HCT116 (cell line): ENCODE measurements around the gene MMD2. TPM values are rescaled to one million over a fixed set of nuclear protein-coding genes. Genes with fewer than 3 reads are reported as not detected.

Source experiments
- ATAC-seq: fragments of 200-7000 bp; cut with Tn5 transposase; 2 replicates; pipeline ENCODE4 v1.9.1; 2020; ENCODE audit warnings: mild to moderate bottlenecking, moderate library complexity
- BruUV-seq: library from RNA; stranded (reverse); fragments of 400-500 nt; replicated peaks from 2 replicates; lab custom pipeline; 2021; lab: Mats Ljungman, UMichigan
- CTCF ChIA-PET: fragments of 300-600 bp; sonication (Branson Sonifier 250); formaldehyde crosslinking; loops from one replicate; lab custom pipeline; 2021; ENCODE audit warnings: antibody characterized with exemption; lab: Charles Lee
- POLR2A ChIA-PET: fragments of 300-600, 350-600 bp; sonication (Branson Sonifier 250); formaldehyde crosslinking; loops from one replicate; lab custom pipeline; 2021; ENCODE audit warnings: antibody characterized with exemption; lab: Charles Lee
- RAD21 ChIA-PET, 2 experiments: fragments of 300-600 bp; sonication (Branson Sonifier 250); formaldehyde crosslinking; loops; one replicate each; lab custom pipeline; 2023; ENCODE audit warnings: low total read pairs in 2 of 2; ENCODE audit not compliant: uncharacterized antibody in 2 of 2, unreplicated experiment in 2 of 2, low non-redundant PET in 1 of 2; lab: Charles Lee
- DNase-seq: peaks from one replicate; pipeline ENCODE4 v3.0.0-alpha.2; 2010; ENCODE audit warnings: low read depth, low spot score
- H2AFZ ChIP-seq: fragments of 200-600 bp; shearing (Covaris generic), sonication (generic); 2 replicates; pipeline ENCODE4 v1.6.1; 2017; ENCODE audit warnings: low read depth, mixed run types, mixed read lengths, antibody characterized with exemption, low read length; ENCODE audit not compliant: poor library complexity, severe bottlenecking
- H3K27ac ChIP-seq: 2 replicates; pipeline ENCODE4 v1.5.1; 2012; ENCODE audit warnings: low read depth, low read length
- H3K27me3 ChIP-seq: fragments of 200-600 bp; sonication (generic); 2 replicates; pipeline ENCODE4 v1.6.1; 2016; ENCODE audit warnings: mixed run types, low read length, mixed read lengths; ENCODE audit not compliant: insufficient read depth
- H3K36me3 ChIP-seq, 2 experiments: fragments of 200-500 bp in 1 of 2; fragments of 200-600 bp in 1 of 2; sonication (Bioruptor generic) in 1 of 2; sonication (generic) in 1 of 2; 2 replicates each; pipeline versions ENCODE4 v1.5.1 to v1.6.1; 2014 to 2016; ENCODE audit warnings: low read length in 2 of 2, inconsistent platforms in 1 of 2, mixed read lengths in 1 of 2, mixed run types in 1 of 2; ENCODE audit not compliant: insufficient read depth in 2 of 2, control insufficient read depth in 1 of 2
- H3K4me1 ChIP-seq, 2 experiments: fragments of 200-600 bp in 1 of 2; sonication (generic) in 1 of 2; 2 replicates each; pipeline versions ENCODE4 v1.5.1 to v1.6.1; 2012 to 2017; ENCODE audit warnings: low read length in 2 of 2, inconsistent platforms in 1 of 2, mild to moderate bottlenecking in 1 of 2, mixed read lengths in 1 of 2, mixed run types in 1 of 2, moderate library complexity in 1 of 2; ENCODE audit not compliant: insufficient read depth in 2 of 2, control insufficient read depth in 1 of 2
- H3K4me2 ChIP-seq: fragments of 200-600 bp; sonication (generic); 2 replicates; pipeline ENCODE4 v1.6.1; 2017; ENCODE audit warnings: mixed run types, low read length, mixed read lengths
- H3K4me3 ChIP-seq, 2 experiments: fragments of 200-600 bp in 1 of 2; sonication (generic) in 1 of 2; replicated peaks in 1 of 2; 2 replicates each; pipeline ENCODE4 v1.5.1; 2011 to 2016; ENCODE audit warnings: low read length in 2 of 2, control low read depth in 1 of 2, low read depth in 1 of 2, mild to moderate bottlenecking in 1 of 2, mixed read lengths in 1 of 2, mixed run types in 1 of 2
- H3K79me2 ChIP-seq: fragments of 200-600 bp; sonication (generic); 2 replicates; pipeline ENCODE4 v1.6.1; 2017; ENCODE audit warnings: mild to moderate bottlenecking, mixed run types, low read length, moderate library complexity, mixed read lengths; ENCODE audit not compliant: insufficient read depth
- H3K9ac ChIP-seq: fragments of 200-600 bp; sonication (generic); 2 replicates; pipeline ENCODE4 v1.6.1; 2016; ENCODE audit warnings: low read length, mixed read lengths
- H3K9me2 ChIP-seq: fragments of 200-600 bp; sonication (generic), shearing (Covaris generic); 2 replicates; pipeline ENCODE4 v1.6.1; 2017; ENCODE audit warnings: mixed run types, mild to moderate bottlenecking, moderate library complexity; ENCODE audit not compliant: insufficient read depth
- H3K9me3 ChIP-seq, 2 experiments: fragments of 200-500 bp in 1 of 2; fragments of 200-600 bp in 1 of 2; sonication (Bioruptor generic) in 1 of 2; sonication (generic) in 1 of 2; 2 replicates each; pipeline ENCODE4 v1.6.1; 2014 to 2017; ENCODE audit warnings: low read length in 2 of 2, mixed read lengths in 2 of 2, inconsistent platforms in 1 of 2, low read depth in 1 of 2, mild to moderate bottlenecking in 1 of 2, mixed run types in 1 of 2, moderate library complexity in 1 of 2; ENCODE audit not compliant: control insufficient read depth in 1 of 2, insufficient read depth in 1 of 2
- H4K20me1 ChIP-seq: fragments of 200-600 bp; sonication (generic), shearing (Covaris generic); 2 replicates; pipeline ENCODE4 v1.6.1; 2017; ENCODE audit warnings: mixed run types, mild to moderate bottlenecking, moderate library complexity; ENCODE audit not compliant: insufficient read depth
- ATF3 ChIP-seq: IDR thresholded peaks from 2 replicates; pipeline ENCODE4 v1.6.1; 2012
- CBX3 ChIP-seq: IDR thresholded peaks from 2 replicates; pipeline ENCODE4 v1.6.1; 2012; ENCODE audit warnings: low read depth
- ELF1 ChIP-seq: IDR thresholded peaks from 2 replicates; pipeline ENCODE4 v1.6.1; 2012; ENCODE audit warnings: low read depth, borderline replicate concordance
- EZH2 ChIP-seq: fragments of 200-600 bp; sonication (generic); IDR thresholded peaks from 2 replicates; pipeline ENCODE4 v1.6.1; 2017; ENCODE audit warnings: antibody characterized with exemption, mixed run types
- EZH2phosphoT487 ChIP-seq: fragments of 200-600 bp; IDR thresholded peaks from 2 replicates; pipeline ENCODE4 v1.6.1; 2018; ENCODE audit warnings: antibody characterized with exemption, borderline replicate concordance
- FOSL1 ChIP-seq: IDR thresholded peaks from 2 replicates; pipeline ENCODE4 v1.6.1; 2012; ENCODE audit warnings: low read depth
- JUND ChIP-seq: IDR thresholded peaks from 2 replicates; pipeline ENCODE4 v1.6.1; 2012
- MAX ChIP-seq: IDR thresholded peaks from 2 replicates; pipeline ENCODE4 v1.6.1; 2012
- POLR2A ChIP-seq: IDR thresholded peaks from 2 replicates; pipeline ENCODE4 v1.7.0; 2011; ENCODE audit warnings: borderline replicate concordance; ENCODE audit not compliant: insufficient read depth, insufficient read length; ENCODE audit errors: extremely low read depth
- POLR2AphosphoS5 ChIP-seq: IDR thresholded peaks from 2 replicates; pipeline ENCODE4 v1.6.1; 2011; ENCODE audit warnings: mild to moderate bottlenecking, low read depth, low read length, moderate library complexity
- RAD21 ChIP-seq: IDR thresholded peaks from 2 replicates; pipeline ENCODE4 v1.6.1; 2012; ENCODE audit warnings: low read depth, mild to moderate bottlenecking
- REST ChIP-seq: IDR thresholded peaks from 2 replicates; pipeline ENCODE4 v1.6.1; 2012; ENCODE audit warnings: low read depth
- SIN3A ChIP-seq: IDR thresholded peaks from 2 replicates; pipeline ENCODE4 v1.6.1; 2012; ENCODE audit warnings: low read depth
- SP1 ChIP-seq: IDR thresholded peaks from 2 replicates; pipeline ENCODE4 v1.6.1; 2012; ENCODE audit warnings: low read depth
- SRF ChIP-seq: IDR thresholded peaks from 2 replicates; pipeline ENCODE4 v1.6.1; 2012; ENCODE audit warnings: low read depth
- TCF7L2 ChIP-seq: IDR thresholded peaks from 2 replicates; pipeline ENCODE4 v1.7.0; 2011; ENCODE audit warnings: borderline replicate concordance, inconsistent platforms; ENCODE audit not compliant: insufficient read depth, insufficient read length; ENCODE audit errors: extremely low read depth
- YY1 ChIP-seq: IDR thresholded peaks from 2 replicates; pipeline ENCODE4 v1.6.1; 2011; ENCODE audit warnings: low read length, low read depth, moderate library complexity, mild to moderate bottlenecking; ENCODE audit not compliant: insufficient replicate concordance; ENCODE audit errors: extremely low read depth
- ZBTB33 ChIP-seq: IDR thresholded peaks from 2 replicates; pipeline ENCODE4 v1.6.1; 2011; ENCODE audit warnings: mild to moderate bottlenecking, low read length, moderate library complexity; ENCODE audit not compliant: insufficient replicate concordance; ENCODE audit errors: extremely low read depth
- ZFX ChIP-seq: fragments of 450-650 bp; IDR thresholded peaks from 2 replicates; pipeline ENCODE4 v1.6.1; 2017
- ZNF274 ChIP-seq: fragments of 200-500 bp; sonication (Bioruptor generic); IDR thresholded peaks from 2 replicates; pipeline ENCODE4 v1.6.1; 2014; ENCODE audit warnings: mild to moderate bottlenecking, low read depth, low read length, inconsistent platforms
- intact Hi-C: fragments of 100-400 bp; cut with micrococcal nuclease; formaldehyde crosslinking; loops from 2 replicates; pipeline ENCODE4 v1.10.0; 2022
- total RNA-seq: library from RNA; stranded (reverse); gene quantifications from one replicate; pipeline ENCODE4 v1.2.1, GENCODE V29; 2021; ENCODE audit not compliant: unreplicated experiment

The MMD2 gene
- total RNA-seq, 1 experiment from 2014 or later: not detected

GRCh38 chr7:4866528-4867496, 92.2 kb downstream of the MMD2 start:
- Histone ChIP-seq H3K9me3 (no peaks in the 10 kb centered on the region), H2AFZ (no peak overlapping the region), H3K4me1 (no peaks in the 10 kb centered on the region), H3K27ac (no peak overlapping the region), H3K9me2 (no peaks in the 10 kb centered on the region), H3K27me3 (no peaks in the 10 kb centered on the region), H4K20me1 (no peaks in the 10 kb centered on the region), H3K79me2 (no peaks in the 10 kb centered on the region; the same call in 1 of the 2 replicates), H3K4me2 (no peak overlapping the region), H3K9ac (no peak overlapping the region), H3K36me3 (no peaks in the 10 kb centered on the region), H3K4me3 (no peak overlapping the region)
- ChIA-PET POLR2A (no interaction called here), RAD21 (no interaction called here), CTCF (interaction anchor here (1.1 kb wide), 1 partner anchor 17 kb away, joined by 3 read pairs; the partner anchor contains the start of gene RADIL)
- TF ChIP-seq CBX3: no peak
- no peak for TF ChIP-seq RAD21
- no peak for TF ChIP-seq EZH2
- no peak for TF ChIP-seq ZNF274
- no peak for TF ChIP-seq TCF7L2
- no peak for TF ChIP-seq POLR2AphosphoS5
- no peak for TF ChIP-seq ZFX
- no peak for TF ChIP-seq MAX
- no peak for TF ChIP-seq ATF3
- TF ChIP-seq POLR2A: no peak
- TF ChIP-seq YY1: no peak
- TF ChIP-seq SP1: no peak
- no peak for TF ChIP-seq EZH2phosphoT487
- TF ChIP-seq REST: no peak
- TF ChIP-seq SIN3A: no peak
- no peak for TF ChIP-seq JUND
- no peak for TF ChIP-seq FOSL1
- no peak for TF ChIP-seq ELF1
- no peak for TF ChIP-seq SRF
- TF ChIP-seq ZBTB33: no peak
- DNase-seq (no peak), ATAC-seq (no peak)
- intact Hi-C loops: no loop called here
- BruUV-seq: no TSS peak
